Endometrium (tissue), 2 donors: ENCODE measurements around the gene SGSM2.
"Not testable (repeated sequence)": the region's sequence is repeated elsewhere in the genome, so short reads cannot be mapped to it uniquely, and the experiment has no call there.

Source experiments
- FAIRE-seq: peaks from 2 replicates; lab custom pipeline; 2012; peaks lifted over from hg19 to GRCh38; lab: Jason Lieb, UNC
- donor health status: control.
- donor health status: control.

Gene SGSM2

DNA sequence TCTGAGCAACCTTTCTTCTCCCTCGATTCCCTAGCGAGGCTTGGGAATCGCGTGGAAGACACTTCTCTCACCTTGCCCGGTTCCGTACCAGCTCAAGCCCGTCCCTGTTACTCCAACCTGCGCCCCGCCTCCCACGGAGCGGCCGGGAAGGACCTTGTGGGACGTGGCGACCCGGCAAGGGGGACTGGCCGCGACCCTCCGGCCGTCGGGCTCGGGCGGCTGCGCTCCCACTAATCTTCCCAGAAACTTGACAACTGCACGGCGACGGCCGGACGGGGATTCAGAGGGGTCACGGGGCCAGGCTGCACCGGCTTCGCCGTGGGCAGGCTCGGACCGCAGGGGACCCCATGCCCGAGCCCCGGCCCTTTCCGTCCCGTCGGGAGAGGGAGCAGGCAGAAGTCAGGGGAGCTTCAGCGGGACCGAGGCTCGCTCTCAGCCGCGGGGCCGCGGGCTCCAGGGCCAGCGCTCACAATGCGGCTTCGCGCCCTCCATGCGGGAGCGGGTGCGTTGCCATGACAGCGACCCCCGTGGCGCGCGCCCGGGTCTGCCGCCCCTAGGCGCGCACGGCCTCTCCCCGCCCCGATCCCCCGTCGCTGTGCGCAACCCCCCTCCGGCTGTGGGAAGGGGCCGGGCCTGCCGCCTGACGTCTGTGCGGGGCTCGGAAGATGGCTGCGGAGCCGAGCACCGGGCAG is at the start of gene SGSM2:
TSS of gene SGSM2 (plus strand) at position 650 of the 692 bp plus-strand sequence. CDS start 188 bp downstream, outside the sequence.
- FAIRE-seq, result no peak

DNA sequence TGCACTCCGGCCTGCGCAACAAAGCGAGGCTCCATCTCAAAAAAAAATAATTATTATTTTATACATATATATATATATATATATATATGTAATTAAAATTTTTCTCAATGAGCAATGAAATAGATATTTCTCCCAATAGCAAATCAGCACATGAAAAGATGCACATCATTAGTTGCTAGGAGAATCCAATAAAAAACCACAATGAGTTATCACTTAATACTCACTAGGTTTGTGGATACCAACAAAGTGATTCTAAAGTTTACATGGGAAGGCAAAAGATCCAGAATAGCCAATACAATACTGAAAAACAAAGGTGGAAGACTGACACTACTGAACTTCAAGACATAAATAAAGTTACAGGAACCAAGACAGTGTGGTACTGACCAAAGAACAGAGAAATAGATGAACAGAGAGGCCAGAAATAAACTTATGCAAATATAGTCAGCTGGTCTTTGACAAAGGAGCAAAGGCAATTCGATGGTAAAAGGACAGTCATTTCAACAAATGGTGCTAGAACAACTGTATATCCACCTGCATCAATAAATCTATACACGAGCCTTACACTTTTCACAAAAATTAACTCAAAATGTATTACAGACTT is 47.3 kb upstream of the SGSM2 start:
- no peak for FAIRE-seq

GRCh38 chr17:2292100-2292499 is 45.2 kb upstream of the SGSM2 start:
- no peak for FAIRE-seq

- FAIRE-seq, result no peak
These were observed 41.7 kb upstream of the SGSM2 start for GRCh38 chr17:2295575-2295974.

DNA sequence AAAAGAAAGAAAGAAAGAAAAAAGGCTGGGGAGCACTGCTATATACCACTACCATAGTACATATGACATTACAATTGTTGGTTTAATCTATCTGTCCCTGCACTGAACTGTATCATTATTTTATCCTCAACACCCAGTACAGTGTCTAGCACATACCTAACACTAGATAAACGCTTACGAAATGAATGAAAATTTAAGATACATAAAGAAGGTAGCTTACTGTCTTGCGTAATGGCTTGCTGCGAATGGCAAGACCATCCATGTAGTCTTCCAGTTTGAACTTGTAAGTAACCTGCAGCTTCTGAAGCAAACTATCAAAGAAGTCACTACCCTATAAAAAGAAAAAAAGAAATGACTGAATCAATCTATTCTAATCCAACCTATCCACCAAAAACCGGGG is 40.3 kb upstream of the SGSM2 start:
- no peak for FAIRE-seq

DNA sequence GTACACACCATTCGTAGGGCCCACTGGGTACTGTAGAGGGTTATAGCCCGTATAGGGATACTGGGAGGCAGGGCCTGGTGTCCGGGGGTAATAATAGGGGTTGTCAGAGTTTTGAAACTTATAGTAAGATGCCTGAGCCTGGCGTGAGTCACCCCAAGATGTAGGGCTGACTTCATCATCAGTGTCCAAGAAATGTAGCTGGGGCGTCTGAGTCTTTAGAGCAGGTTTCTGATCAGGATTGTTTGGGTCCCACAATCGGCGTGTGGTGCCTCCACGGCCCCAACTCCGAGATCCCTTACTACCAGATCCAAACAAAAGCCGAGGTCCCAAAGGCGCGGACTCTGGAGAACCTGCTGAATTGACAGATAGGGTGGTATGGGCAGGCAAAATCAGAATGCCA is 38.2 kb upstream of the SGSM2 start:
- FAIRE-seq, result no peak

DNA sequence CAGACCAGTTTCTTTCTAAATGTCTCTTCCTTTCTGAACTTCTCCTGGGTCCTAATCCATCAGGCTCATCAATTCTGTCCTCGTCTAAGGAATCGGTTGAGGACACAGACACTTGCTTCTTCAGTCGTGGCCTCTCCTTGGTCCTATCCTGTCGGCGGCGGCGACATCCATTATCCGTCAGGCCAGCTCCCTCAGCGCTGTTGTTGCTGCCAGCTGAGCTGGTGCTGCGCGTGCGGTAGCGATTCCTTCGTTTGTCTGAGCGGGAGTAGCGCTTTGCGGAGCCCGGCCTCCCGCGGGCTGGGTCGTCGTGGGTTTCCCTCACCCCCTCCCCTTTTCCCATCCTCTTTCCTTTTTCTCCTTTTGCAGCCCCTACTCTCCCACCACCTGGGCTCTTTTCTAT is 37.5 kb upstream of the SGSM2 start:
- no peak for FAIRE-seq

- FAIRE-seq, result no peak
These were observed 34.5 kb upstream of the SGSM2 start for GRCh38 chr17:2302778-2303203.

GRCh38 chr17:2303204-2304188 is 33.8 kb upstream of the SGSM2 start, which contains the start of the genes SMG6 and SRR:
SMG6 (minus strand) TSS chr17:2303785; CDS start chr17:2303720, 65 bp downstream.
SRR (plus strand) TSS chr17:2303950; CDS start chr17:2315561, 11,611 bp downstream.
- no peak for FAIRE-seq

GRCh38 chr17:2304931-2305330 is 32.4 kb upstream of the SGSM2 start:
- FAIRE-seq, result no peak

- no peak for FAIRE-seq
These were observed 27.8 kb upstream of the SGSM2 start for GRCh38 chr17:2309338-2310154.

GRCh38 chr17:2312736-2313135 is 24.6 kb upstream of the SGSM2 start:
- FAIRE-seq, result no peak

GRCh38 chr17:2316916-2317205 is 20.4 kb upstream of the SGSM2 start:
- FAIRE-seq, result not testable (repeated sequence)

GRCh38 chr17:2317796-2318195 is 19.5 kb upstream of the SGSM2 start:
- no peak for FAIRE-seq

DNA sequence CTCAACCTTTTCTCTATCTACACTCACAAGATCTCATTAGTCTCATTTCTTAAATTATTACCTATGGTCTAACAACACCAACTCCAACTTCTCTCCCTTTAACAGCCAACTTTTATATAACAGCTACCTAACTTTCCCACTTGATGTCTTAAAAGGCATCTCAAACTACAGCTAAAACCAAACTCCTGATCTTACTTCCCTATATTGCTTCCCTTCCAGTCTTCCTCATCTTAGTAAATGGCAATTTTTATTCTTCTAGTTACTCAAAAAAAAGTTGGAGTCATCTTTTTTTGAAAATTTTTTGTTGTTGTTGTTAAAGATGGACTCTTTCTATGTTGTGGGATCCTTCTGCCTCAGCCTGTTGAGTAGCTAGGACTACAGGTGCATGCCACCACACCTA is 18.2 kb upstream of the SGSM2 start:
- no peak for FAIRE-seq

DNA sequence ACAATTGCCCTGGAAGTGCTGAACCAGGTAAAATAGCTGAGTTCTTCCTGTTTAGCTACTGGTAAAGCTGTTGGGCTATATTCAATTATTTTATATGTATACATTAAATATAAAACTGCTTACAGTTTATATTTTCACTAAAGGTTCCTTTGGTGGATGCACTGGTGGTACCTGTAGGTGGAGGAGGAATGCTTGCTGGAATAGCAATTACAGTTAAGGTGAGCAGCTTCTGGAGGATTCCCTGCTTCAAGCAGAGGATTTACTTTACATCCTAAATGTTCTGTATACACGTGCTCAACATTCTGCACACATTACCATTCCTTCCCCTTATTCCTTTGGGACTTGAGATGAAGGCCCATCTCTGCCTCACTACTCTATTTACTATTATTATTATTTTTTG is 15.9 kb upstream of the SGSM2 start:
- no peak for FAIRE-seq

- FAIRE-seq, result no peak
These were observed 13.5 kb upstream of the SGSM2 start for GRCh38 chr17:2323629-2324314.

GRCh38 chr17:2331303-2331702 is 6.0 kb upstream of the SGSM2 start:
- no peak for FAIRE-seq

DNA sequence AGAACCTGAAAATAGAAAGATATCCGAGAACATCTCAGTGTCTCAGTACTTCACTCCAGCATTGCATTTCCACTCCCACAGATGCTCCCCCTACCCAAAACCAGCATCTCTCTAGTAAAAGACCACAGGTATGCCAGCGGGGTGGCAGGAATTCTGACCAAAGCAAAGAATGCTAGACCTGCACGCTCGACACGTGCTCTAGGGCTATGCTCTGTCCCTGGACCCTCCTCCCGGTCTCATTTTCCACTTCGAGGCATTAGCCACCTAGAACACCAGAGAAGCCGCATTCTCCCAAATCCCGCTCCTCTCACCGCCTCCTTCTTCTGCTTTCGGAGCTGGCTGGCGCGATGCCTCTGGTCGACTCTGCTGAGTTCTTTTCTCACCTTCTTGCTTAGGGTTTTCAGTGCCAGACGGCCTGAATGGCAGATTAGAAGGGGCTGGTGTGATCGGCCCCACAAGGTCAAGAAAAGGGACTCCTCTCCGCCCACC is 1.5 kb upstream of the SGSM2 start:
- no peak for FAIRE-seq

DNA sequence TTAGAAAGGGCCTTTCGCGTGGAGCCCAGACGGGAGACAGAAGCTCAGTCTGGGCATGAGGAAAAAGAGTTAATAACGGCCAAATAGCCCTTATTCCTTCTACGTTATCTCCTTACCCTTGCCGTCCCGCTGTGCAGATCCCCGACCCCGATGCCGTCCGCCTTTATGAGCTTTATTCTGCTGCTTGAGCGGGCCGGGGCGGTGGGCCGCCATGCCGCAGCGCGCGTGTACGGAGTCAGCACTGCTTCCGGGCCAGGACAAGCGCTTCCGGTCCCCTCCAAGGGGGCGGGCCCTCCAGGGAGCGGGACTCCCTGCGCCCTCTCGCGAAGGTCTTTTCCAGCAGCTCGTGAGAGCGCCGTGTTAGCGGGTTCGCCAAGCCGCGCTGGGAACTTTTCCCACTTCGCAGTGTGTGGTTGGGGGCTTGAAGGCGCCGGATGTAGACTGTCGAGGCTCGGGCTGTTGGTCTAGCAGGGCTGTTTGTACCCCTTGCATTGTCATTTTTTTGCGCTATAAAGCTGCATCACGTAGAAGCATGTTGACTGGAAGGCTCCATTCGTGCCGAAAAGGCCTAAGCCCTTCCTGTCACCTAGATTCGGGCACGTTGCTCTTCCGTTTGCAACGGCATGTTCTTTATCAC is 968 bp upstream of the SGSM2 start, which contains the start of gene TSR1:
TSS of gene TSR1 (minus strand) at position 243 of the 637 bp plus-strand sequence. CDS start at position 213, 30 bp downstream.
- peak; percentile 80 for FAIRE-seq
